ENCODE results near the gene PHF2. TPM values are rescaled to one million over a fixed set of nuclear protein-coding genes. Genes with fewer than 3 reads are reported as not detected.

Gene PHF2
- total and polyA plus RNA-seq, 2 of the 8 experiments (the other 6 are each of a cell fraction or from before 2014, with no cell fraction given), result 3.4 to 9.4 TPM

DNA sequence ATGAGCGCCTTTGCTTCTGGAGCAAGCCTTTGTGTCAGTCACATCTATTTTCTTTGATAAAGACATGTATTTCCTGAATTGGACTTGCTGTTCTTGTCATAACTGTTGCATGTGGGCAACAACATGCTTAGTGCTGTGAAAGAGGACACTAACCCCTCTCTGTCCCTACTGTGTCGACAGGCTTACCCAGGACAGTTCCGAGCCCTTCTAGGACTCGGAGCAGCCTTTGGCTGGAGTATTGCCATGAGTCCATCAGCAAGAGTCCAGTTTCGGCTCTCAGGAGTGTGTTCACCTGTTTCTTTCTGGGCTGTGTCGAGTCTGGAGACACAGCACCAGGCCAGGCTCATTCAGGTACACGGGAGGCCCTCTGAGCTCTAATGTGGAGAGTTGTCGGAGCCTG is 36.1 kb upstream of the PHF2 start (continued):
- TF ChIP-seq, protein P1, sequence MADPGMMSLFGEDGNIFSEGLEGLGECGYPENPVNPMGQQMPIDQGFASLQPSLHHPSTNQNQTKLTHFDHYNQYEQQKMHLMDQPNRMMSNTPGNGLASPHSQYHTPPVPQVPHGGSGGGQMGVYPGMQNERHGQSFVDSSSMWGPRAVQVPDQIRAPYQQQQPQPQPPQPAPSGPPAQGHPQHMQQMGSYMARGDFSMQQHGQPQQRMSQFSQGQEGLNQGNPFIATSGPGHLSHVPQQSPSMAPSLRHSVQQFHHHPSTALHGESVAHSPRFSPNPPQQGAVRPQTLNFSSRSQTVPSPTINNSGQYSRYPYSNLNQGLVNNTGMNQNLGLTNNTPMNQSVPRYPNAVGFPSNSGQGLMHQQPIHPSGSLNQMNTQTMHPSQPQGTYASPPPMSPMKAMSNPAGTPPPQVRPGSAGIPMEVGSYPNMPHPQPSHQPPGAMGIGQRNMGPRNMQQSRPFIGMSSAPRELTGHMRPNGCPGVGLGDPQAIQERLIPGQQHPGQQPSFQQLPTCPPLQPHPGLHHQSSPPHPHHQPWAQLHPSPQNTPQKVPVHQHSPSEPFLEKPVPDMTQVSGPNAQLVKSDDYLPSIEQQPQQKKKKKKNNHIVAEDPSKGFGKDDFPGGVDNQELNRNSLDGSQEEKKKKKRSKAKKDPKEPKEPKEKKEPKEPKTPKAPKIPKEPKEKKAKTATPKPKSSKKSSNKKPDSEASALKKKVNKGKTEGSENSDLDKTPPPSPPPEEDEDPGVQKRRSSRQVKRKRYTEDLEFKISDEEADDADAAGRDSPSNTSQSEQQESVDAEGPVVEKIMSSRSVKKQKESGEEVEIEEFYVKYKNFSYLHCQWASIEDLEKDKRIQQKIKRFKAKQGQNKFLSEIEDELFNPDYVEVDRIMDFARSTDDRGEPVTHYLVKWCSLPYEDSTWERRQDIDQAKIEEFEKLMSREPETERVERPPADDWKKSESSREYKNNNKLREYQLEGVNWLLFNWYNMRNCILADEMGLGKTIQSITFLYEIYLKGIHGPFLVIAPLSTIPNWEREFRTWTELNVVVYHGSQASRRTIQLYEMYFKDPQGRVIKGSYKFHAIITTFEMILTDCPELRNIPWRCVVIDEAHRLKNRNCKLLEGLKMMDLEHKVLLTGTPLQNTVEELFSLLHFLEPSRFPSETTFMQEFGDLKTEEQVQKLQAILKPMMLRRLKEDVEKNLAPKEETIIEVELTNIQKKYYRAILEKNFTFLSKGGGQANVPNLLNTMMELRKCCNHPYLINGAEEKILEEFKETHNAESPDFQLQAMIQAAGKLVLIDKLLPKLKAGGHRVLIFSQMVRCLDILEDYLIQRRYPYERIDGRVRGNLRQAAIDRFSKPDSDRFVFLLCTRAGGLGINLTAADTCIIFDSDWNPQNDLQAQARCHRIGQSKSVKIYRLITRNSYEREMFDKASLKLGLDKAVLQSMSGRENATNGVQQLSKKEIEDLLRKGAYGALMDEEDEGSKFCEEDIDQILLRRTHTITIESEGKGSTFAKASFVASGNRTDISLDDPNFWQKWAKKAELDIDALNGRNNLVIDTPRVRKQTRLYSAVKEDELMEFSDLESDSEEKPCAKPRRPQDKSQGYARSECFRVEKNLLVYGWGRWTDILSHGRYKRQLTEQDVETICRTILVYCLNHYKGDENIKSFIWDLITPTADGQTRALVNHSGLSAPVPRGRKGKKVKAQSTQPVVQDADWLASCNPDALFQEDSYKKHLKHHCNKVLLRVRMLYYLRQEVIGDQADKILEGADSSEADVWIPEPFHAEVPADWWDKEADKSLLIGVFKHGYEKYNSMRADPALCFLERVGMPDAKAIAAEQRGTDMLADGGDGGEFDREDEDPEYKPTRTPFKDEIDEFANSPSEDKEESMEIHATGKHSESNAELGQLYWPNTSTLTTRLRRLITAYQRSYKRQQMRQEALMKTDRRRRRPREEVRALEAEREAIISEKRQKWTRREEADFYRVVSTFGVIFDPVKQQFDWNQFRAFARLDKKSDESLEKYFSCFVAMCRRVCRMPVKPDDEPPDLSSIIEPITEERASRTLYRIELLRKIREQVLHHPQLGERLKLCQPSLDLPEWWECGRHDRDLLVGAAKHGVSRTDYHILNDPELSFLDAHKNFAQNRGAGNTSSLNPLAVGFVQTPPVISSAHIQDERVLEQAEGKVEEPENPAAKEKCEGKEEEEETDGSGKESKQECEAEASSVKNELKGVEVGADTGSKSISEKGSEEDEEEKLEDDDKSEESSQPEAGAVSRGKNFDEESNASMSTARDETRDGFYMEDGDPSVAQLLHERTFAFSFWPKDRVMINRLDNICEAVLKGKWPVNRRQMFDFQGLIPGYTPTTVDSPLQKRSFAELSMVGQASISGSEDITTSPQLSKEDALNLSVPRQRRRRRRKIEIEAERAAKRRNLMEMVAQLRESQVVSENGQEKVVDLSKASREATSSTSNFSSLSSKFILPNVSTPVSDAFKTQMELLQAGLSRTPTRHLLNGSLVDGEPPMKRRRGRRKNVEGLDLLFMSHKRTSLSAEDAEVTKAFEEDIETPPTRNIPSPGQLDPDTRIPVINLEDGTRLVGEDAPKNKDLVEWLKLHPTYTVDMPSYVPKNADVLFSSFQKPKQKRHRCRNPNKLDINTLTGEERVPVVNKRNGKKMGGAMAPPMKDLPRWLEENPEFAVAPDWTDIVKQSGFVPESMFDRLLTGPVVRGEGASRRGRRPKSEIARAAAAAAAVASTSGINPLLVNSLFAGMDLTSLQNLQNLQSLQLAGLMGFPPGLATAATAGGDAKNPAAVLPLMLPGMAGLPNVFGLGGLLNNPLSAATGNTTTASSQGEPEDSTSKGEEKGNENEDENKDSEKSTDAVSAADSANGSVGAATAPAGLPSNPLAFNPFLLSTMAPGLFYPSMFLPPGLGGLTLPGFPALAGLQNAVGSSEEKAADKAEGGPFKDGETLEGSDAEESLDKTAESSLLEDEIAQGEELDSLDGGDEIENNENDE (IDR thresholded peaks at IDR 0.05; ENCODE audit: insufficient replicate concordance, low read length), result no peak
- TF ChIP-seq KDM1A (IDR thresholded peaks at IDR 0.05; ENCODE audit: borderline replicate concordance, low read length) (no peak), RBBP5 (IDR thresholded peaks at IDR 0.05; ENCODE audit: borderline replicate concordance, low read depth, low read length) (no peak), HDAC6 (IDR thresholded peaks at IDR 0.05; ENCODE audit: low read depth, low read length) (no peak)
- TF ChIP-seq, protein P2, sequence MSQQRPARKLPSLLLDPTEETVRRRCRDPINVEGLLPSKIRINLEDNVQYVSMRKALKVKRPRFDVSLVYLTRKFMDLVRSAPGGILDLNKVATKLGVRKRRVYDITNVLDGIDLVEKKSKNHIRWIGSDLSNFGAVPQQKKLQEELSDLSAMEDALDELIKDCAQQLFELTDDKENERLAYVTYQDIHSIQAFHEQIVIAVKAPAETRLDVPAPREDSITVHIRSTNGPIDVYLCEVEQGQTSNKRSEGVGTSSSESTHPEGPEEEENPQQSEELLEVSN (IDR thresholded peaks at IDR 0.05), result no peak
- TF ChIP-seq, protein P3, sequence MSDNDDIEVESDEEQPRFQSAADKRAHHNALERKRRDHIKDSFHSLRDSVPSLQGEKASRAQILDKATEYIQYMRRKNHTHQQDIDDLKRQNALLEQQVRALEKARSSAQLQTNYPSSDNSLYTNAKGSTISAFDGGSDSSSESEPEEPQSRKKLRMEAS (IDR thresholded peaks at IDR 0.05), result no peak

Measured in H1 (cell line).